K562 (cell line): ENCODE measurements around the gene FHIT. TPM values are rescaled to one million over a fixed set of nuclear protein-coding genes. Genes with fewer than 3 reads are reported as not detected.

Source experiments
- ATAC-seq: fragments of 200-7000 bp; cut with Tn5 transposase; 3 replicates; pipeline ENCODE4 v1.9.1; 2020; ENCODE audit warnings: moderate library complexity
- BruUV-seq: library from RNA; stranded (reverse); fragments of 400-500 nt; replicated peaks from 2 replicates; lab custom pipeline; 2021; lab: Mats Ljungman, UMichigan
- CTCF ChIA-PET: fragments of 300-600 bp; formaldehyde crosslinking; extraction: SDS; loops from one replicate; lab custom pipeline; 2021; ENCODE audit warnings: low intra/inter-chr PET ratio; lab: Yijun Ruan, JAX
- POLR2A ChIA-PET: fragments of 300-600, 350-650 bp; sonication (Branson Sonifier 250); formaldehyde crosslinking; extraction: SDS; loops from one replicate; lab custom pipeline; 2021; ENCODE audit warnings: antibody characterized with exemption, inconsistent platforms; lab: Yijun Ruan, JAX
- DNase-seq, 4 experiments: peaks; one replicate each; pipeline versions ENCODE4 v3.0.0 to v3.0.0-alpha.2; 2011 to 2018; ENCODE audit warnings: low spot score in 3 of 4, mixed read lengths in 3 of 4; ENCODE audit errors: extremely low read depth in 1 of 4
- FAIRE-seq: peaks from 2 replicates; lab custom pipeline; 2011; peaks lifted over from hg19 to GRCh38; lab: Jason Lieb, UNC
- H2AFZ ChIP-seq: 2 replicates; pipeline ENCODE4 v1.6.0; 2011; ENCODE audit warnings: low read depth, low read length, control low read depth, inconsistent platforms
- H3K27ac ChIP-seq: fragments of 200-600 bp; 3 replicates; pipeline ENCODE4 v1.8.0; 2011; ENCODE audit warnings: low read depth, mild to moderate bottlenecking, control low read depth, inconsistent platforms, low read length, moderate library complexity, mixed read lengths; ENCODE audit errors: extremely low read depth
- H3K27me3 ChIP-seq, 2 experiments: fragments of 300-600 bp in 1 of 2; 2 replicates in 1 of 2; 3 replicates in 1 of 2; pipeline versions ENCODE4 v1.6.0 to v1.8.0; 2011; ENCODE audit warnings: inconsistent platforms in 2 of 2, low read length in 2 of 2, mild to moderate bottlenecking in 1 of 2, mixed read lengths in 1 of 2, moderate library complexity in 1 of 2; ENCODE audit not compliant: control insufficient read depth in 2 of 2, insufficient read depth in 2 of 2
- H3K36me3 ChIP-seq: fragments of 300-600 bp; 3 replicates; pipeline ENCODE4 v1.8.0; 2011; ENCODE audit warnings: mild to moderate bottlenecking, low read length, inconsistent platforms; ENCODE audit not compliant: control insufficient read depth, insufficient read depth
- H3K4me1 ChIP-seq, 2 experiments: fragments of 200-600 bp in 1 of 2; replicated peaks in 1 of 2; 2 replicates in 1 of 2; 3 replicates in 1 of 2; pipeline versions ENCODE4 v1.5.1 to v1.8.0; 2011; ENCODE audit warnings: inconsistent platforms in 2 of 2, low read length in 2 of 2, mild to moderate bottlenecking in 1 of 2, mixed read lengths in 1 of 2, moderate library complexity in 1 of 2; ENCODE audit not compliant: control insufficient read depth in 2 of 2, insufficient read depth in 2 of 2
- H3K4me2 ChIP-seq: 2 replicates; pipeline ENCODE4 v1.6.1; 2011; ENCODE audit warnings: low read length, control low read depth, inconsistent platforms, mixed read lengths; ENCODE audit not compliant: insufficient read depth
- H3K4me3 ChIP-seq: fragments of 200-600 bp; sonication (generic), shearing (Covaris generic); 2 replicates; pipeline ENCODE4 v1.5.1; 2016; ENCODE audit warnings: control low read depth, inconsistent platforms
- H3K79me2 ChIP-seq: fragments of 200-600 bp; 3 replicates; pipeline ENCODE4 v1.8.0; 2011; ENCODE audit warnings: low read length, inconsistent platforms; ENCODE audit not compliant: control insufficient read depth, insufficient read depth
- H3K9ac ChIP-seq, 2 experiments: 2 replicates each; pipeline versions ENCODE4 v1.6.0 to v1.6.1; 2011; ENCODE audit warnings: low read depth in 2 of 2, low read length in 2 of 2, control low read depth in 1 of 2, inconsistent platforms in 1 of 2, mild to moderate bottlenecking in 1 of 2, mixed read lengths in 1 of 2; ENCODE audit not compliant: insufficient read depth in 1 of 2
- H3K9me1 ChIP-seq: one replicate; pipeline ENCODE4 v1.6.0; 2011; ENCODE audit warnings: inconsistent platforms, mild to moderate bottlenecking, low read length, moderate library complexity; ENCODE audit not compliant: control insufficient read depth, insufficient read depth
- H3K9me3 ChIP-seq: replicated peaks from 2 replicates; pipeline ENCODE4 v1.5.1; 2011; ENCODE audit warnings: low read depth, low read length, inconsistent platforms; ENCODE audit not compliant: control insufficient read depth, insufficient read depth
- H4K20me1 ChIP-seq: replicated peaks from 2 replicates; pipeline ENCODE4 v1.6.1; 2011; ENCODE audit warnings: low read length, inconsistent platforms, mixed read lengths; ENCODE audit not compliant: control insufficient read depth, insufficient read depth
- AFF1 ChIP-seq, 2 experiments: fragments of 450-650 bp; IDR thresholded peaks; 2 replicates each; pipeline ENCODE4 v1.6.1; 2018; ENCODE audit warnings: mild to moderate bottlenecking in 2 of 2, low read depth in 1 of 2; ENCODE audit not compliant: partially characterized antibody in 2 of 2
- FOXK2 ChIP-seq, 2 experiments: fragments of 450-650 bp; IDR thresholded peaks in 1 of 2; conservative IDR thresholded peaks in 1 of 2; 2 replicates each; pipeline ENCODE4 v1.6.1; 2016; ENCODE audit warnings: low read depth in 2 of 2, mild to moderate bottlenecking in 1 of 2
- HOXB6 ChIP-seq: fragments of 250-450 bp; sonication (Bioruptor Pico); IDR thresholded peaks from 2 replicates; pipeline ENCODE4 v1.5.1; 2022; ENCODE audit warnings: mild to moderate bottlenecking, borderline replicate concordance
- KLF6 ChIP-seq: fragments of 250-450 bp; sonication (Bioruptor Pico); IDR thresholded peaks from 2 replicates; pipeline ENCODE4 v1.4.0; 2020; ENCODE audit warnings: mild to moderate bottlenecking, moderate library complexity, borderline replicate concordance
- L3MBTL2 ChIP-seq: fragments of 450-650 bp; IDR thresholded peaks from 2 replicates; pipeline ENCODE4 v1.6.1; 2016; ENCODE audit warnings: mild to moderate bottlenecking, moderate library complexity
- MXD1 ChIP-seq: fragments of 250-450 bp; sonication (Bioruptor Pico); IDR thresholded peaks from 2 replicates; pipeline ENCODE4 v1.8.0; 2021; ENCODE audit warnings: borderline replicate concordance, mild to moderate bottlenecking, moderate library complexity; ENCODE audit not compliant: poor library complexity, severe bottlenecking
- NELFE ChIP-seq: IDR thresholded peaks from 2 replicates; pipeline ENCODE4 v1.6.1; 2011; ENCODE audit warnings: mild to moderate bottlenecking; ENCODE audit not compliant: insufficient read depth, insufficient read length
- RFX7 ChIP-seq: fragments of 250-450 bp; sonication (Bioruptor Pico); IDR thresholded peaks from 2 replicates; pipeline ENCODE4 v1.5.1; 2021; ENCODE audit warnings: mild to moderate bottlenecking
- in situ Hi-C: fragments of 300-500 bp; cut with MboI; formaldehyde crosslinking; loops from 4 replicates; pipeline ENCODE4 v1.15.0; 2018; ENCODE audit warnings: inconsistent platforms, mixed read lengths
- intact Hi-C: fragments of 100-400 bp; cut with micrococcal nuclease; formaldehyde crosslinking; loops from 2 replicates; pipeline ENCODE4 v1.14.2; 2022
- polyA plus RNA-seq, 8 experiments: library from polyadenylated mRNA; depleted of rRNA in 4 of 8; stranded (reverse) in 5 of 8; unstranded in 3 of 8; fragments of >200 nt; fragmentation: Nextera tagmentation in 2 of 8; fragmentation: Illumina TruSeq in 1 of 8; extraction: Ambion mirVana in 2 of 8; extraction: Trizol in 1 of 8; gene quantifications; 2 replicates each; pipeline versions ENCODE4 v1.2.1 to v1.2.3, GENCODE V29; 2011 to 2014; ENCODE audit warnings: inconsistent platforms in 1 of 8, missing spikeins in 1 of 8
- total RNA-seq, 7 experiments: library from RNA; depleted of rRNA in 6 of 7; stranded (reverse); fragments of >200 nt in 6 of 7; fragmentation: Illumina TruSeq in 2 of 7; extraction: Trizol in 2 of 7; gene quantifications; 2 replicates each; pipeline versions ENCODE4 v1.2.1 to v1.2.3, GENCODE V29; 2011 to 2021; ENCODE audit warnings: low replicate concordance in 1 of 7

Gene FHIT
- total and polyA plus RNA-seq, 9 of the 15 experiments (the other 6 are each of a cell fraction or from before 2014, with no cell fraction given), result 1.7 to 9.1 (median 4.3) TPM

- TF ChIP-seq L3MBTL2 (no peak), AFF1 (IDR thresholded peaks at IDR 0.05; ENCODE audit: low read depth in 1 of 2, partially characterized antibody in 2 of 2) (no peak), NELFE (no peak)
Measured at GRCh38 chr3:60641354-60641753, 609.9 kb downstream of the FHIT start (continued).

GRCh38 chr3:60636846-60637245 lies 614.4 kb downstream of the FHIT start:
- in situ Hi-C loops (no loop called here), intact Hi-C loops (no loop called here)

More at GRCh38 chr3:60636846-60637245, 614.4 kb downstream of the FHIT start:
- H3K4me2 ChIP-seq, result no peak overlapping the region
- H2AFZ ChIP-seq, result no peak overlapping the region
- DNase-seq, result no peak
- no peaks in the 10 kb centered on the region for H3K4me1 ChIP-seq
- POLR2A ChIA-PET, result no interaction called here
- no peak for FAIRE-seq
- TF ChIP-seq KLF6 (CRISPR knock-in tag) (no peak), MXD1 (CRISPR knock-in tag) (no peak), HOXB6 (CRISPR knock-in tag) (no peak), FOXK2 (conservative IDR thresholded peaks at IDR 0.05 in 1 of 2, IDR thresholded peaks at IDR 0.05 in 1 of 2; ENCODE audit: low read depth in 2 of 2) (no peak), RFX7 (CRISPR knock-in tag) (no peak)
- H3K4me3 ChIP-seq, result no peak overlapping the region
- CTCF ChIA-PET, result no interaction called here
- H3K79me2 ChIP-seq, result no peaks in the 10 kb centered on the region
- no peaks in the 10 kb centered on the region for H3K27me3 ChIP-seq
- no peaks in the 10 kb centered on the region for H4K20me1 ChIP-seq
- no peaks in the 10 kb centered on the region for H3K36me3 ChIP-seq
- H3K9ac ChIP-seq, result no peak overlapping the region
- no TSS peak for BruUV-seq
- H3K27ac ChIP-seq, result no peak overlapping the region
- ATAC-seq, result no peak
- H3K9me1 ChIP-seq, result no peaks in the 10 kb centered on the region
- H3K9me3 ChIP-seq, result no peaks in the 10 kb centered on the region
